NB4 (cell line): ENCODE measurements around the gene ASB8.
"Not testable (repeated sequence)": the region's sequence is repeated elsewhere in the genome, so short reads cannot be mapped to it uniquely, and the experiment has no call there.

ENCODE experiments used
- MAX ChIP-seq: IDR thresholded peaks from 2 replicates; pipeline ENCODE4 v1.6.1; 2011; ENCODE audit warnings: low read depth, low read length
- MYC ChIP-seq: IDR thresholded peaks from 2 replicates; pipeline ENCODE4 v1.6.1; 2011; ENCODE audit warnings: low read depth, low read length
- POLR2A ChIP-seq: IDR thresholded peaks from 2 replicates; pipeline ENCODE4 v1.6.1; 2011; ENCODE audit warnings: mild to moderate bottlenecking; ENCODE audit not compliant: insufficient read length; ENCODE audit errors: extremely low read depth
- TF ChIP-seq, protein P1 (sequence below): IDR thresholded peaks from one replicate; pipeline ENCODE4 v1.5.1; 2012; ENCODE audit warnings: low read depth, low read length

DNA sequence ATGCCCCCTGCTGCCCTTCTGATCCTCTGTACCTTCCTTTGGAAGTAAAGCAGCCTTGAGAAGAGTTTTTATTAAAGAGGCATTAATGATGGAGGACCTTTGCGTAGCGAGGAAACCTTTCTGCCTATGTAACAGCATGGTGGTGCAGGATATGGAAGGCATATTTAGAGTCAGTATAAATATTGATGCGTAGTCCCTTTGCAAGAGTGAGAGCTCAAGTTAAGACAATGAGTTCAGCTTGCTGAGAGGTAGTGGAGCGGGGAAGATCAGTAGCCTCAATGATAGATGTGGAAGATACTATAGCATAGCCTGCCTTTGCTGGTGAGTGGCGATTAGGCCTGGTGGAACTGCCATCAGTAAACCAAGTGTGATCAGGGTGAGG is 46.0 kb downstream of the ASB8 start:
- not testable (repeated sequence) for TF ChIP-seq MAX, POLR2A, MYC
- TF ChIP-seq, protein P1, sequence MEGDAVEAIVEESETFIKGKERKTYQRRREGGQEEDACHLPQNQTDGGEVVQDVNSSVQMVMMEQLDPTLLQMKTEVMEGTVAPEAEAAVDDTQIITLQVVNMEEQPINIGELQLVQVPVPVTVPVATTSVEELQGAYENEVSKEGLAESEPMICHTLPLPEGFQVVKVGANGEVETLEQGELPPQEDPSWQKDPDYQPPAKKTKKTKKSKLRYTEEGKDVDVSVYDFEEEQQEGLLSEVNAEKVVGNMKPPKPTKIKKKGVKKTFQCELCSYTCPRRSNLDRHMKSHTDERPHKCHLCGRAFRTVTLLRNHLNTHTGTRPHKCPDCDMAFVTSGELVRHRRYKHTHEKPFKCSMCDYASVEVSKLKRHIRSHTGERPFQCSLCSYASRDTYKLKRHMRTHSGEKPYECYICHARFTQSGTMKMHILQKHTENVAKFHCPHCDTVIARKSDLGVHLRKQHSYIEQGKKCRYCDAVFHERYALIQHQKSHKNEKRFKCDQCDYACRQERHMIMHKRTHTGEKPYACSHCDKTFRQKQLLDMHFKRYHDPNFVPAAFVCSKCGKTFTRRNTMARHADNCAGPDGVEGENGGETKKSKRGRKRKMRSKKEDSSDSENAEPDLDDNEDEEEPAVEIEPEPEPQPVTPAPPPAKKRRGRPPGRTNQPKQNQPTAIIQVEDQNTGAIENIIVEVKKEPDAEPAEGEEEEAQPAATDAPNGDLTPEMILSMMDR = not testable (repeated sequence)
